ENCODE results near the gene MBLAC1. TPM values are rescaled to one million over a fixed set of nuclear protein-coding genes. Genes with fewer than 3 reads are reported as not detected.
A peak's percentile ranks its signal among the peaks of the same experiment; 100 is the strongest.

The MBLAC1 gene
- total RNA-seq, 1 donor from 2014 or later = 2.1 TPM

DNA sequence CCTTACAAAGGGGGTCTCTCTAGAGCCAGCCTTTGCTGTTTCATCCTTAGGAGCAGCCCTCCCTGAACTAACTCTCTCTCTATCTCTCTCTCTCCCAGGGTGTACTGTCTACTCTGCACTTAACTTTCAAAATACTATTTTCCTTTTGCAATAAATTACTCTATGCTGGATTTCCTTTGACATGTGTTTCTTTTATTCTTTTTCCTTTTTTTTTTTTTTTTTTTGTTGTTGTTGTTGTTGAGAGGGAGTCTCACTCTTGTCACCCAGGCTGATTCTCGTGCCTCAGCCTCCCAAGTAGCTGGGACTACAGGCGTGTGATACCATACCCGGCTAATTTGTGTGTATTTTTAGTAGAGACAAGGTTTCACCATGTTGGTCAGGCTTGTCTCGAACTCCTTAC lies 43.8 kb upstream of the MBLAC1 start:
- H3K4me3 Mint-ChIP-seq = peak overlapping the region; percentile 97
- H3K36me3 Mint-ChIP-seq (ENCODE audit: low read depth) = peaks cover 16% of the 10 kb centered on the region
- H3K4me1 Mint-ChIP-seq = peaks cover 44% of the 10 kb centered on the region
- TF ChIP-seq, protein P1, sequence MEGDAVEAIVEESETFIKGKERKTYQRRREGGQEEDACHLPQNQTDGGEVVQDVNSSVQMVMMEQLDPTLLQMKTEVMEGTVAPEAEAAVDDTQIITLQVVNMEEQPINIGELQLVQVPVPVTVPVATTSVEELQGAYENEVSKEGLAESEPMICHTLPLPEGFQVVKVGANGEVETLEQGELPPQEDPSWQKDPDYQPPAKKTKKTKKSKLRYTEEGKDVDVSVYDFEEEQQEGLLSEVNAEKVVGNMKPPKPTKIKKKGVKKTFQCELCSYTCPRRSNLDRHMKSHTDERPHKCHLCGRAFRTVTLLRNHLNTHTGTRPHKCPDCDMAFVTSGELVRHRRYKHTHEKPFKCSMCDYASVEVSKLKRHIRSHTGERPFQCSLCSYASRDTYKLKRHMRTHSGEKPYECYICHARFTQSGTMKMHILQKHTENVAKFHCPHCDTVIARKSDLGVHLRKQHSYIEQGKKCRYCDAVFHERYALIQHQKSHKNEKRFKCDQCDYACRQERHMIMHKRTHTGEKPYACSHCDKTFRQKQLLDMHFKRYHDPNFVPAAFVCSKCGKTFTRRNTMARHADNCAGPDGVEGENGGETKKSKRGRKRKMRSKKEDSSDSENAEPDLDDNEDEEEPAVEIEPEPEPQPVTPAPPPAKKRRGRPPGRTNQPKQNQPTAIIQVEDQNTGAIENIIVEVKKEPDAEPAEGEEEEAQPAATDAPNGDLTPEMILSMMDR (conservative IDR thresholded peaks at IDR 0.05) = no peak
- no peaks in the 10 kb centered on the region for H3K9me3 Mint-ChIP-seq
- H3K27me3 Mint-ChIP-seq (ENCODE audit: low read depth) = peaks cover 33% of the 10 kb centered on the region
- no peak overlapping the region for H3K27ac Mint-ChIP-seq (ENCODE audit: unreplicated experiment)
- DNase-seq (ENCODE audit: low read depth, low spot score) = no peak

DNA sequence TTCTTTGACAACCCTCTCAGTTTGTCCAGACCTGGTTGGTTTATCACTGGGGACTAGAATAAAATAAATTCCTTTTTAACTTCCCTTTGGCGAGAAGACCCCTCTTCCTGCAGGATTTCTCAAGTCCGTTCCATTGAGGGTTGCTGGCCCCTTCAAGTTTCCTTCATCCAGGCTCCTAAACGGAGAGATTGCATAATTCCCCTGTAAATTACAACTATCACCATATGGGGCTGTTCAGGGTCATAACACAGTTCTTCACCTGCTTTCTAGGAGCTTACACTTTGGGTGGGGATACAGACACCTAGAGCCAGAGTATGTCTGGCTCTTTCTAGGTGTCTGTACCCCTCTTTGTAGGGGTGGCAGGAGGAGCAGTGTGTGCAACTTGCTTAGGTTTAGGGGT lies 41.3 kb upstream of the MBLAC1 start:
- DNase-seq (ENCODE audit: low read depth, low spot score) = no peak
- peaks cover 39% of the 10 kb centered on the region for H3K27me3 Mint-ChIP-seq (ENCODE audit: low read depth)
- peaks cover 42% of the 10 kb centered on the region for H3K4me1 Mint-ChIP-seq
- TF ChIP-seq, protein P1 (conservative IDR thresholded peaks at IDR 0.05) = no peak
- peak overlapping the region; percentile 64 for H3K4me3 Mint-ChIP-seq
- no peaks in the 10 kb centered on the region for H3K9me3 Mint-ChIP-seq
- no peak overlapping the region for H3K27ac Mint-ChIP-seq (ENCODE audit: unreplicated experiment)
- peaks cover 3% of the 10 kb centered on the region for H3K36me3 Mint-ChIP-seq (ENCODE audit: low read depth)

DNA sequence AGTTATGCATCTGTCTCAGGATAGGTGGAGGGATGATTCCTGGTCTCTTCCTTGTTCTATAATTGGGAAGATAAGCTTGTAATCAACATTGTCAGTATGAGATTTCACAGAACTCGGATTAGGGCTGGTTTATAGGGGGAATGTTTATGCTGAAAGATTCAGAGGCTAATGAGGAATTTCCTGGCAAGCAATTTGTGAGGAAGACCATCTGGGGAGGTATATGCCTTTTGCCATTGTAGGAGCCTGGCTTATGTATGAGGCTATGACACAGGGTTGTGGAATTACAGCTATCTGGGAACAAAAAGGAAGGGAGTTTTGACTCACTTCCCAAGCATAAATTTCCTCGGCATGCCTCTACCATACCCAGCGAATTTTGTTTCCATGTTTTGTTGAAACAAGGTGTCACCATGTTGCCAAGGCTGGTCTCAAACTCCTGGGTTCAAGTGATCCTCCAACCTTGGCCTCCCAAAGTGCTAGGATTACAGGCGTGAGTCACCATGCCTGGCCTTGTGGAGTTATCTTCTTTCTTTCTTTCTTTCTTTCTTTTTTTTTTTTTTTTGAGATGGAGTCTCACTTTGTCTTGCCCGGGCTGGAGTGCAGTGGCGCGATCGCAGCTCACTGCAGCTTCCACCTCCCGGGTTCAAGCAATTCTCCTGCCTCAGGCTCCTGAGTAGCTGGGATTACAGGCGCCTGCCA lies 39.6 kb upstream of the MBLAC1 start:
- Mint-ChIP-seq H3K4me3 (peak overlapping the region; percentile 99), H3K27me3 (ENCODE audit: low read depth) (peaks cover 52% of the 10 kb centered on the region), H3K27ac (ENCODE audit: unreplicated experiment) (no peak overlapping the region), H3K9me3 (no peaks in the 10 kb centered on the region), H3K36me3 (ENCODE audit: low read depth) (peaks cover 16% of the 10 kb centered on the region), H3K4me1 (peaks cover 43% of the 10 kb centered on the region)
- TF ChIP-seq, protein P1 (conservative IDR thresholded peaks at IDR 0.05) = no peak
- no peak for DNase-seq (ENCODE audit: low read depth, low spot score)

DNA sequence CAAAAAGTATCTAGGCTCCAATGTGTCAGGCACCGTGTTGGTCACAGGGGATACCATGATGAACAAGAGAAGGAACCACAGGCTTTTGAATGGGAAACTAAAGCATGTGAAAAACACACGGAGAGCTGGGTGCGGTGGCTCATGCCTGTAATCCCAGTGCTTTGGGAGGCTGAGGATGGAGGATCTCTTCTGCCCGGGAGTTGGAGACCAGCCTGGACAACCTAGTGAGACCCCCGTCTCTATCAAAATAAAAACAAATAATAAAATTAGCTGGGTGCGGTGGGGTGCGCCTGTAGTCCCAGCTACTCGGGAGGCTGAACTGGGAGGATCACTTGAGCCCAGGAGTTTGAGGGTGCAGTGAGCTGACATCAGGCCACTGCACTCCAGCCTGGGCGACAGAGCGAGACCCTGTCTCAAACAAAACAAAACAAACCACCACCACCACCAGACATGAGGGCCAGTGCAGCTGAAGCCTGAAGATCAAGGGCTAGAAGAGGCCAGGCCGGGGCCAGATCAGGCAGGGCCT lies 38.6 kb upstream of the MBLAC1 start:
- H3K4me3 Mint-ChIP-seq = peak overlapping the region; percentile 99
- peaks cover 56% of the 10 kb centered on the region for H3K27me3 Mint-ChIP-seq (ENCODE audit: low read depth)
- TF ChIP-seq, protein P1 (conservative IDR thresholded peaks at IDR 0.05) = no peak
- H3K36me3 Mint-ChIP-seq (ENCODE audit: low read depth) = peaks cover 25% of the 10 kb centered on the region
- peaks cover 45% of the 10 kb centered on the region for H3K4me1 Mint-ChIP-seq
- peak overlapping the region; percentile 75 for H3K27ac Mint-ChIP-seq (ENCODE audit: unreplicated experiment)
- no peaks in the 10 kb centered on the region for H3K9me3 Mint-ChIP-seq
- no peak for DNase-seq (ENCODE audit: low read depth, low spot score)

DNA sequence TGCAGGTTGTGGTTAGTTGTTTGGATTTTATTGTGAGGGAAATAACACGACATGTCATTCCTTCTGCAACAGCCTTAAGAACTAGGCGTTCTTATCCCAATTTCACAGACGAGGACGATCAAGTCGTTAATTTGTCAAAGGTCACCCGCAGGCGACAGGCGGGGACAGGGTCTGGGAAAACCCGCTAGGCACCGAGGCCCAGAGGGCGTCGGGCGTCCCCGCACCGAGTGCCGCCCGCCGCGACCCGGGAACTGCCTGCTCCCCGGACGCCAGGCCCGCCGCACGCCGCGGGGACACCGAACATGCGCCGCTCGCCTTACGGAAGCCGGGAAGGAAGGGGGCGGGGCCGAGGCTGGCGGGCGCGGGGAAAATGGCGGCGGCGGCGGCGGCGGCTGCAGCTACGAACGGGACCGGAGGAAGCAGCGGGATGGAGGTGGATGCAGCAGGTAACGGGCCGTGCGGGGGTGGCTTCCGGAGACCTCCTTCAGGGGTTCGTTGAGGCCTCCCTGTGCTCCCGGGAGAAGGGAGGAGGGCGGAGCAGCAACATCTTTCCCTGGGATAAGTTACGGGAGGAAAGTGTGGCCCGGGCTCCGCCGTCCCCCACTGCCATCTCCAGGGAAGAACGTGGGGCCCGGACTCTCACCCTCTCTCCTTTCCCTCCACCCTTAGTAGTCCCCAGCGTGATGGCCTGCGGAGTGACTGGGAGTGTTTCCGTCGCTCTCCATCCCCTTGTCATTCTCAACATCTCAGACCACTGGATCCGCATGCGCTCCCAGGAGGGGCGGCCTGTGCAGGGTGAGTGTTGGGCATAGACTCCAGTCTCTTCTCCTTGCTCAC lies 37.9 kb upstream of the MBLAC1 start, which contains the start of gene COPS6:
Gene COPS6, plus strand, starts transcription at position 349 of the 837 bp plus-strand sequence. Its CDS starts 22 bp downstream, at position 371.
- DNase-seq (ENCODE audit: low read depth, low spot score) = peak; percentile 80
- H3K27ac Mint-ChIP-seq (ENCODE audit: unreplicated experiment) = peak within 1 kb of the TSS; percentile 81

More for the DNA sequence above, 37.9 kb upstream of the MBLAC1 start, which contains the start of gene COPS6:
- H3K36me3 Mint-ChIP-seq (ENCODE audit: low read depth) = peaks cover 32% of the 10 kb centered on the region
- H3K4me1 Mint-ChIP-seq = peaks cover 52% of the 10 kb centered on the region
- H3K27me3 Mint-ChIP-seq (ENCODE audit: low read depth) = peaks cover 60% of the 10 kb centered on the region
- TF ChIP-seq, protein P1 (conservative IDR thresholded peaks at IDR 0.05) = no peak
- peak within 1 kb of the TSS; percentile 99 for H3K4me3 Mint-ChIP-seq
- H3K9me3 Mint-ChIP-seq = no peaks in the 10 kb centered on the region

Measured in neural crest cell (in vitro differentiated cells).